ENCODE measurements around the gene ARHGAP23.

ARHGAP23 gene

GRCh38 chr17:38532451-38532850 is 104.2 kb downstream of the ARHGAP23 start:
- DNase-seq = no peak

- no peak for DNase-seq
These were observed 105.0 kb downstream of the ARHGAP23 start for GRCh38 chr17:38533241-38533640.

GRCh38 chr17:38533866-38534497 is 105.7 kb downstream of the ARHGAP23 start:
- no peak for DNase-seq

GRCh38 chr17:38534498-38534885 is 106.2 kb downstream of the ARHGAP23 start:
- no peak for DNase-seq

GRCh38 chr17:38535886-38536285 is 107.6 kb downstream of the ARHGAP23 start:
- DNase-seq = no peak

- DNase-seq = no peak
These were observed 108.4 kb downstream of the ARHGAP23 start for GRCh38 chr17:38536661-38537060.

GRCh38 chr17:38538906-38539305 is 110.6 kb downstream of the ARHGAP23 start:
- DNase-seq = no peak

GRCh38 chr17:38539386-38539785 is 111.1 kb downstream of the ARHGAP23 start:
- DNase-seq = no peak

GRCh38 chr17:38540514-38541045 is 112.3 kb downstream of the ARHGAP23 start:
- DNase-seq = no peak

GRCh38 chr17:38541281-38541680 is 113.0 kb downstream of the ARHGAP23 start:
- no peak for DNase-seq

GRCh38 chr17:38542286-38542685 is 114.0 kb downstream of the ARHGAP23 start:
- DNase-seq = no peak

- DNase-seq = no peak
These were observed 115.3 kb downstream of the ARHGAP23 start for GRCh38 chr17:38543403-38544174.

- no peak for DNase-seq
These were observed 116.0 kb downstream of the ARHGAP23 start for GRCh38 chr17:38544175-38544838.

GRCh38 chr17:38544839-38545209 is 116.6 kb downstream of the ARHGAP23 start:
- DNase-seq = no peak

- no peak for DNase-seq
These were observed 117.4 kb downstream of the ARHGAP23 start for GRCh38 chr17:38545531-38546225.

- no peak for DNase-seq
These were observed 118.1 kb downstream of the ARHGAP23 start for GRCh38 chr17:38546396-38546795.

- no peak for DNase-seq
These were observed 119.2 kb downstream of the ARHGAP23 start for GRCh38 chr17:38547444-38547843.

GRCh38 chr17:38549285-38549684 is 121.0 kb downstream of the ARHGAP23 start:
- DNase-seq = no peak

- DNase-seq = no peak
These were observed 122.4 kb downstream of the ARHGAP23 start for GRCh38 chr17:38550661-38551060.

- DNase-seq = no peak
These were observed 122.9 kb downstream of the ARHGAP23 start for GRCh38 chr17:38551121-38551520.

- no peak for DNase-seq
These were observed 124.1 kb downstream of the ARHGAP23 start for GRCh38 chr17:38552343-38552742.

GRCh38 chr17:38554430-38555350 is 126.4 kb downstream of the ARHGAP23 start:
- peak in 1 of 2 experiments; percentile 79 for DNase-seq
